Measurements from ENCODE around the gene DNAJC30.

DNA sequence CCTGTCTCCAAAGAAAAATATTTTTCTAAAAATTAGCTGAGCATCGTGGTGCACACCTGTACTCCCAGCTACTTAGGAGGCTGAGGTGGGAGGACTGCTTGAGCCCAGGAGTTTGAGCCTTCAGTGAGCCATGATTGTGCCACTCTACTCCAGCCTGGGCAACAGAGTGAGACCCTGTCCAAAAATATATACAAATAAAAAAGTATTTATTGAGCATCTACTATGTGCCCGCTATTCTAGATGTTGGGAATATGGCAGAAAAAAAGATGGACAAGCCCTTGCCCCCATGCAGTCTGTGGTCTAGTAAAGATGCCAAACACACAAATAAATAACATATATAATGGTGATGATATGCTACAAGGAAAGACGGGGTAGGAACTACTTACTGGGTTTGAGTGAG, 40.6 kb upstream of the DNAJC30 start:
- TF ChIP-seq, protein P1, sequence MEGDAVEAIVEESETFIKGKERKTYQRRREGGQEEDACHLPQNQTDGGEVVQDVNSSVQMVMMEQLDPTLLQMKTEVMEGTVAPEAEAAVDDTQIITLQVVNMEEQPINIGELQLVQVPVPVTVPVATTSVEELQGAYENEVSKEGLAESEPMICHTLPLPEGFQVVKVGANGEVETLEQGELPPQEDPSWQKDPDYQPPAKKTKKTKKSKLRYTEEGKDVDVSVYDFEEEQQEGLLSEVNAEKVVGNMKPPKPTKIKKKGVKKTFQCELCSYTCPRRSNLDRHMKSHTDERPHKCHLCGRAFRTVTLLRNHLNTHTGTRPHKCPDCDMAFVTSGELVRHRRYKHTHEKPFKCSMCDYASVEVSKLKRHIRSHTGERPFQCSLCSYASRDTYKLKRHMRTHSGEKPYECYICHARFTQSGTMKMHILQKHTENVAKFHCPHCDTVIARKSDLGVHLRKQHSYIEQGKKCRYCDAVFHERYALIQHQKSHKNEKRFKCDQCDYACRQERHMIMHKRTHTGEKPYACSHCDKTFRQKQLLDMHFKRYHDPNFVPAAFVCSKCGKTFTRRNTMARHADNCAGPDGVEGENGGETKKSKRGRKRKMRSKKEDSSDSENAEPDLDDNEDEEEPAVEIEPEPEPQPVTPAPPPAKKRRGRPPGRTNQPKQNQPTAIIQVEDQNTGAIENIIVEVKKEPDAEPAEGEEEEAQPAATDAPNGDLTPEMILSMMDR (IDR thresholded peaks at IDR 0.05; ENCODE audit: low read depth, low read length, poor library complexity, severe bottlenecking): no peak
- TF ChIP-seq EZH2phosphoT487 (IDR thresholded peaks at IDR 0.05; ENCODE audit: borderline replicate concordance, low read length): no peak

All from DOHH2 (cell line).